Activated effector memory CD4-positive, alpha-beta T cell treated with Interleukin-2 at 50 U/mL for 16 hours (primary cell): ENCODE results near the gene FLT3.
"Not testable (repeated sequence)": the region's sequence is repeated elsewhere in the genome, so short reads cannot be mapped to it uniquely, and the experiment has no call there.

Experiments used
- DNase-seq: peaks from one replicate; pipeline ENCODE4 v3.0.0-alpha.2; 2020

Gene FLT3

GRCh38 chr13:28099396-28100149 lies 803 bp downstream of the FLT3 start:
- DNase-seq = no peak

DNA sequence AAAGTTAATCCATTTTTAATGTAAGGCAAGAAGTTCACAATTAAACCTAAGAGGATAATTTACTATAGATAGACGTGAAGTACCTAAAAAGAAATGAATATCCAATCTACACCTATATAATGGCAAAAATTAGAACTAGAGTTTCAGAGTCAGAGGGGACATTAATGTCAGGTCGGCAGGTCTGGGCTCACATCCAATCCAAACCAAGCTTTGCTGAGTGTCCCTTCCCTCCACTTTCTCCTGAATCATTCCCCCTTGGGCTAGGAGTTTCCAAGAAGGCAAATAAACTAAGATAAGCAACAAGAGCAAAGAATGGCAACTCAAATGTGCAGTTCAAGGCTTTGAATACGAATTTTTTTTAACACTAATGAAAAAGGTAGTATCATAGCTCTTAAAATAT lies 2.9 kb downstream of the FLT3 start:
- no peak for DNase-seq

DNA sequence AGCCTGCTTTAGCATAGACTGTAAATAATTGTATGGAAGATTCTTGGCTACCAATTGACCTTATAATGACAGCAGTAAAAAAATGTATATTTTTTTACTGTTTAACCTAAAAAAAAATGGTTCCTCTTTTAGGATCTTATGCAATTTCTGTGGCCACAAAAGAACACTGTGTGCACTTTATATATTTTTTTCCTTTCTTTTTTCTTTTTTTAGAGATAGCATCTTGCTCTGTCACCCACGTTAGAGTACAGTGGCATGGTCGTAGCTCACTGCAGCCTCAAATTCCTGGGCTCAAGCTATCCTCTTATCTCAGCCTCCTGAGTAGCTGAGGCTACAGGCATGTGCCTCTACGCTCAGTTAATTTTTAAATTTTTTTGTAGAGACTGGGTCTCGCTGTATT lies 6.1 kb downstream of the FLT3 start:
- DNase-seq = no peak

DNA sequence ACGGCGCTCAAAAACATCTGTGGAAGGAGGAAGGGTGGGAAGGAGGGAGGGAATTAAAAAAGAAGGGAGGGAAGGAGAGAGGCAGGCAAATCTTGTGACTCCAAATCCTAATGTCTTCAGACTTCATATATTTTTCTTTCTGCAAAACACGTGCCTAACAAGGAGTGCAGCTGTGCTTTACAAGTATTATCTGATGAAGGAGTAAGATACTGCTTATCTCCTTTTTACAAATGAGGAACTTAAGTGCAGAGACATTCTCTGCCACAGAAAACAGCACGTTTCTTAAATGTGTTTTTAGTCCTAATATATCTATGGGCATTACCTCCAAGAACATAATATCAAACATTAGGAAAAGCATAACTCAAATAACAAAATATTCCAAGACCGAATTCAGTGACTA lies 6.5 kb downstream of the FLT3 start:
- DNase-seq = no peak

DNA sequence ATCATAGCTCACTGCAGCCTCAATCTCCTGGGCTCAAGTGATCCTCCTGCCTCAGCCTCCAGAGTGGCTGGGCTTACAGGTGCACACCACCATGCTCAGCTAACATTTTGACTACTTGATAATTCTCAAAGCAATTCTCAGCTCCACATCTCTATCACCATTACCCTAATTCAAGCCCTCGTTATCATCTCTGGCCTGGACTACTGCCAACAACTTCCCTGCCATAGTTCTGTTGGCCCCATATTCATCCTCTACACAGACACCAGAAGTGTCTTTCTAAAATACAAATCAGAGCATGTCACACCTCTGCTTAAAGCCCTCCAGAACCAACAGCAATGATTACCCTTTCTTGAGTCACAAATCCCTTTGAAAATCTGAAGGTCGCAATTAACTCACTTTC lies 7.9 kb downstream of the FLT3 start:
- no peak for DNase-seq

DNA sequence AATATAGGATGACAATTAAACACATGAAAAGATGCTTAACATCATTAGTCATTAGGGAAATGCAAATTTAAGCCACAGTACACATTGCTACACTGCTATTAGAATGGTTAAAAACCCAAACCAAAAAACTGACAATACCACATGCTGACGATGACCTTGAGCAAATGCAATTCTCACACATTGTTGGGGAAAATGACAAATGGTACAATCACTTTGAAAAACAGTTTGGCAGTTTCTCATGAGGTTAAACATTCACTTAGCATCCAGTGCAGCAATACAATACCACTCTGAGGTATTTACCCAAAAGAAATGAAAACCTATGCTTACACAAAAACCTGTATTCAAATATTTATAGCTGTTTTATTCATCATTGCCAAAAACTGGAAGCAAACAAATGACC lies 11.3 kb downstream of the FLT3 start:
- DNase-seq = no peak

DNA sequence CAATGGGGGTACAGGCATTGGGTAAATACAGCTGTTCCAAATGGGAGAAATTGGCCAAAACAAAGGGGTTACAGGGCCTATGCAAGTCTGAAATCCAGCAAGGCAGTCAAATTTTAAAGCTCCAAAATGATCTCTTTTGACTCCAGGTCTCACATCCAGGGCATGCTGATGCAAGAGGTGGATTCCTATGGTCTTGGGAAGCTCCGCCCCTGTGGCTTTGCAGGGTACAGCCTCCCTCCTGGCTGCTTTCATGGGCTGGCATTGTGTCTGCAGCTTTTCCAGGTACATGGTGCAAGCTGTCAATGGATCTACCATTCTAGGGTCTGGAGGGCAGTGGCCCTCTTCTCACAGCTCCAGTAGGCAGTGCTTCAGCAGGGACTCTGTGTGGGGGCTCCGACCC lies 22.6 kb downstream of the FLT3 start:
- DNase-seq = not testable (repeated sequence)

GRCh38 chr13:28077231-28077630 lies 23.1 kb downstream of the FLT3 start:
- DNase-seq = no peak

- no peak for DNase-seq
Observed at GRCh38 chr13:28071424-28071823, 29.0 kb downstream of the FLT3 start.

DNA sequence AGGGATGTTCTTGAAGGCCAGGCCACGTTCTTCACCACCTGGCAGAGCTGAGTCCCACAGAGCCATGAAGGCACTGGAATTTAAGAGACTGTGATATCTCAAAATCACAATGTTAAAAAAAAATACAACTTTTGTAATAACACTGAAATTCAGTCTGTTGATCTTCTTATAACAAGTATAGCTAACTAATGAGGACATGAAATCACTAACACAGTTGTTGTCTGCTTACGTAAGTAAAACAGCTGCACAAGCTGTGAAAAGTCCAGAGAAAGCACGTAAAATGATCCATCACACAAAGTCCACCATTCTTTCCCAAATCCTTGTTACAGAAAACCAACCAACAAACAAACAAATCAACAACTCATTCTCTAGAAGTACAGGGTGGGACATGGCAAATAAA lies 32.9 kb downstream of the FLT3 start:
- no peak for DNase-seq

DNA sequence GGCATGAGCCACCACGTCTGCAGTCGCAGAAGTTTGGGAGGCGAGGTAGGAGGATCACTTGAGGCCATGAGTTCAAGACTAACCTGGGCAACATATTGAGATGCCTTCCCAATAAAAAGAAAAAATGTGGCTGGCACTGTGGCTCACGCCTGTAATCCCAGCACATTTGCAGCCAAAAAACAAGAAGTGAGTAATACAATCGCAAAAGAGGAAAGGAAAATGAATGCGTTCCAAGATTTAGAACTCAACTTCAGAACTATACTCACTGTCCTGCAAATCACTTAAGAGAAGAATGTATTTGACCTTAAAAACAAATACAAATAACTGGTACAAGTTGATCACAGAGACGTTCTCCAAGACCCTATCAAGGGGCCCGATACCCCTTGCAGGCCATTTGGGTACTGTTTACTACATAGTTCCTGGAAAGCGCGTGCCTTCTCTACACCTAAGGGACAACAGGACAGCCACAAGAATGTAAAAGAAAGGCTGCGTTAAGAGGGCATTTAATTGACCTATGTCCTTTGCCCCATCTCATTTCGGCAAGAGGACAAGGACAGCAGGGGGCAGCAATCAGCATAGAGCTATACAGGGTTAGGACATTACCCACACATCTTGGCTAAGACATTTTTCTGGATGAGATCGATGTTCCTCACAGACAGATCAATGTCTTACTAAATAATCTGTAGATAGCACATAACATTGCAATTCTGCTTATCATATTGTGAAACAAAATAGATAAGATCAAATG lies 41.3 kb downstream of the FLT3 start:
- DNase-seq = peak; percentile 6

DNA sequence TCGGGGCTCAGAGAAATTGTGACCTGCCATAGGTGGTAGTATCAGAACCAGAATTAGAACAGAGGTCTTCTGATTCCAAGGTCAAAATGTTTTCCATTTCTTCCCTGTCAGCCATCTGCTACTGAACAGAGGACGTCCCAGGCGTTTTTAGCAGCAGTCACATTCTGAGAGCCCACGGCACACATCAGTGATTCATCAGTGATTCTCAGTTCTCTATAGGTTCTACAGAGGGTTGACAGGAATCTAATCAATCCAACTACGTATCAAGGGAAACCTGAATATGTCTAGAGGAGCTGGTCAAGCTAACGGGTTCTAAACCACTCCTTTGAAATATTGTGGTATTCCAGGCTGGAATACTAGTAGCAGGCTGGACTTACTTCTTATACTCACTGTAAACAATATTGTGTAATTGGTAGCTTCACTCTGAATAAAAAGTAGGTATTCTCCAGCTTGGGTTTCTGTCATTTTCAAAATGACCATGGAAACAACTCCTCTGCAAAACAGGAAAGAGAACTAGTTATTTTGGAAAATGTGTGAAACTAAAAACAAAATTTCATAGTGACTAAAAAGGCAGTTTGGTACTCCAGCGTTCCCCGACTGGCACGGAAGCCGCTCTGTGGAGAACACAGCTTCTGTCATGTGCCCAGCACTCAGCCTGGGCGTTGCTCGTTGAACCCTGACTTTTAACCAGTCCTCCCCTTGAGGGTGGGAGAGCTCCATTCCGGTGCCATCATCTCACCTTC lies 43.2 kb downstream of the FLT3 start:
- no peak for DNase-seq

DNA sequence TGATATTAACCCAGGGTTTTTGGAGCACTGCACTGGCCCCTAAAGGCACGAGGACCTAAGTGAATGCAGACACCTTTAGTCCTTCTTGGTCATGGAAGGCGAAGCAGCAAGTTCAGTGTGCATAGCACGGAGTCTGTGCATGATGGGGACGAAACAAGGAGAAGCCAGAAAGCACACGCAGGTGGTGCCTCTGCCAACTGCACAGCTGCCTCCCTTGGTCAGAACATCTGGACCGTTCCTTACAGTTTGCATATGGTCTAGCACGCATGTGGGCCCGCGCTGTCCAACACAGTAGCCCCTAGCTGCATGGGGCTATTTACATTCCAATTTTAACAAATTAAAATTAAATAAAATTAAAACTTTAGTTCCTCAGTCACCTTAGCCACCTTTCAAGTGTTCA lies 44.0 kb downstream of the FLT3 start:
- DNase-seq = no peak

- no peak for DNase-seq
Observed at GRCh38 chr13:28055357-28055756, 45.0 kb downstream of the FLT3 start.

DNA sequence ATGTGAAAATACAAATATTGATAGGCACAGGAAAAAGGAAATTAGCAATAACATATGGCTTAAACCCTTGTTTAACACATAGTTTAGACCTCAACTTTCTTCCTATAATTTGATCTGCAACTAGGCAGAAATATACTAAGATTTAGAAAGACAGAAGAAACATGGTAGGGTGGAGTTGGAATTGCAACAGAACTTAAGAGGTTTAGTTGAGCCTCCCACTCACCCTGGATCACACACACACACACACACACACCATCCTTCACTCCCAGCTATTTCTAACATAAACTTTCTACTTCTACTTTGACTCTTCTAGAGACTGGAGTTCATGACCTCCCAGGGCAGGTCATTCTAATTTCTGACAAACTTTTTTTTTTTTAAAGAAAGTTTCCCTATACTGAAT lies 47.4 kb downstream of the FLT3 start:
- no peak for DNase-seq

GRCh38 chr13:28049880-28050875 lies 50.2 kb downstream of the FLT3 start:
- DNase-seq = no peak

- no peak for DNase-seq
Observed at GRCh38 chr13:28049215-28049614, 51.2 kb downstream of the FLT3 start.

DNA sequence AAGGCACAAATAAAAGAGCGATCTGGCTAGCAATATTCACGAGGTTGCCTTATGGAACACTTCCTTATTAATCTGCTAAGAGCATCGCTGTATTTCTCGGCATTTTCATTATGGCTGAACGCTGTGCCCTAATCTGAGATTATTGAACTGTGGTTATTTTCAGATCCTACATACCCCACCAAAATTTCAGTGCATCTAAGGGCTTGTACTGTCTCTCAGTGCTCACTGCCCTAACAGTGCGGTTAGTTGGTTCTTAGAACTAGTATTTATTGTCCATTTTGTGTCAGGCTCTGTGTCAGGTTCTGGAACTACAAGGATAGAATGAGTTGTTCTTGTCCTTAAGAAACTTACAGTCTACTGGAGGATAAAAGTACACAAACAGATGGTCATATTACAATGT lies 51.6 kb downstream of the FLT3 start:
- no peak for DNase-seq

DNA sequence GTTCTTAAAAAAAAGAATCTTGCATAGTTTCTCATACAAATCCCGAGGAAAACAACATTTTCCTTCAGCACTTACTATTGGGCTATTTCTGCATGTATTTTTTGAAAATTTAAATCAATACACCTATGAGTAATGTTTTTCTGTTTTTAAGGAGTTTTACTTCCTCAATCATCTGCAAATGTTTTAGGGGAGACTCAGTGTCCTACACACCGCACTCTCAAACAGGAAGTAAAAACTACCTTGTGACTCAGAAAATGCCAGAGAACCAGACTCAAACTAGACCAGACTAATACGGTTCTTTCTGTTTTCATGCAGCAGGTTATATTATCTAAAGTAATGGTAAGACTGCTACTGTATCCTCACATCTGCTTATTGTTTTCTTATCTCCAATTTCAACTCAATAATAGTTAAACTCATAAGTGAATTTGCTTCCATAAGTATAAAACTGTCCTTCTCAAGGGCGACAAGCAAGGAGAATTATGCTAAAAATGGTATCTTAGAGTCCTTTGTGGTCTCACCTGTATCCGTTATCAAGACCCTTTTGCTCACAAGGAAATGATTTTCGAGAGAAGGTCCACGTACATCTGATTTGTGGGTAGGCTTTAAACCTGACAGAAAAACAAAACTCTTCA lies 52.5 kb downstream of the FLT3 start:
- DNase-seq = no peak

GRCh38 chr13:28046981-28047380 lies 53.4 kb downstream of the FLT3 start:
- DNase-seq = no peak

DNA sequence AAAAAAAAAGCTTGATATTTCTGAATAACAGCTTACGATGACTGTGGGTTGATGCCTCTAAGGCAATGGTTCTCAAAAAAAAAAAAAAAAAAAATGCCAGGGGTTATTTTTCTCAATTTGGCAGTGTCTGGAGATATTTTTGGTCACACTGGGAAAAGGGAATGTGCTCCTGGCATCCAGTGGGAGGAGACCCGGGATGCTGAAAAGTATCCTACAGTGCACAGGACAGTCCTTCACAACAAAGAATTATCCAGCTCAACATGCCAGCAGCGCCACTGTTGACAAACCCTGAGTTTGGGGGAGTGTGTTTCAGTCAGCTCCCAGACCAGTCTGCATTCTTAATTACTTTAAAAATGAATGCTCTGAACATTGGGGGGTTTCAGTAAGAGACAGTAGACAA lies 54.5 kb downstream of the FLT3 start:
- no peak for DNase-seq

DNA sequence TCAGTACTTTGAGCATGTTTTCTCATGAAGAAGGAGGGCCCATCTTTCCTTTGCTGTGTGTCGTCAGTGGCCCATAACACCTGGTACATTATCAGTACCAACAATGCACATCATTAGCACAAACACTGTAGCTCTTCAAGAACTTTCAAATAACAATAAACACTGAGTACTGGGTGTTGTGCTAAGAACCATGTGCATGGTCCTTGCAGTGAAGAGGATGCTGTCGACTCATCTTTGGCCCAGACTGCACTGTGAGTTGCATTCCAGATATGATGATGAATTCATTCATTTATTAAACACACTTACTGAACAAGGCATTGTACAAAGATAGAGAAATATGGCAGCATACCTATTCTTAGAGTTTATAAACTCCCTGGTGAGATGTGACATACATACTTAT lies 55.8 kb downstream of the FLT3 start:
- DNase-seq = no peak
